Measurements from ENCODE around the gene INTS11. TPM values are rescaled to one million over a fixed set of nuclear protein-coding genes. Genes with fewer than 3 reads are reported as not detected.

The INTS11 gene
- total and polyA plus RNA-seq, 9 of the 15 experiments (the other 6 are each of a cell fraction or from before 2014, with no cell fraction given): 3.6 to 183 (median 110) TPM

DNA sequence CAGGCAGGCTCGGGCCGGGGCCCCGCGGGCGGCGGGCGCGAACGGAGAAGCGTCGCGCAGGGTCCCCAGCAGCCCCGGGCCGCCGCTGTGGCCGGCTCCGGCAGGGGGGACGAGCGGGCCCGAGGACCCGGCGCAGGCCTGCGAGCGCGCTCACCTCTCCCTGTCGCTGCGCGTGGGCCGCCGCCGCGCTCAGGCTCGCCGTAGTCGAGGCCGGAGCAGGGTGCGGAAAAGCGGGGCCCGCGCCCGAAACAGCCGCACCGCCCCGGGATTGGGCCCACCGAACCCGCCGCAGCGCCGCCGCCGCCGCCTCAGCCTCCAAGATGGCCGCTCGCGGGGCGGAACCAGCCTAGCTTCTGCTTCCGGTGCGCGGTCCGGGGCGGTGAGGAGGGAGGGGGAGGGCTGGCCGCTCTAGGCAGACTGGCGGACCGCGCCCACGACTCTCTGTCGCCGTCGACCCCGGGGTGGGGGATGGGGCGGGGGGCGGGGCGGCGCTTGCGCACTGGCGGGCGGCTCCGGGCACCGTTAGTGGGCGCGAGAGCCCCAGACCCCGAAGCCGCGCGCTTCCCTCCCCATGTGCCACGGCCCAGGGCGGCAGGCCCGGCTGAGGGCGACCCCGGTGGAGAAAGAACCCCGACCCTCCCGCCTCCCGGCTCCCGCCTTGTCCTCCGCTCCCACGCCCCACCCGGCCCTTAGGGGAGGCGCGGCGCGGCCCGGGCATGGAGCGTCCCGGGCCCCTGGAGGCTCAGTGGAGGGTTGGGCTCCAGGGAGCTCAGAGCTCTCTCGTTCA is 50.8 kb downstream of the INTS11 start, which contains the start of gene UBE2J2 (continued):
- TF ChIP-seq RREB1 (CRISPR knock-in tag; IDR thresholded peaks at IDR 0.05): 0 out of 2 replicates have a peak, but pooled peaks have one; percentile 32
- TF ChIP-seq TSHZ1 (CRISPR knock-in tag; IDR thresholded peaks at IDR 0.05): no peak
- no peak for TF ChIP-seq E4F1 (CRISPR knock-in tag; IDR thresholded peaks at IDR 0.05; ENCODE audit: borderline replicate concordance)
- no peak for TF ChIP-seq ZBTB17 (CRISPR knock-in tag; IDR thresholded peaks at IDR 0.05)
- TF ChIP-seq FOS (IDR thresholded peaks at IDR 0.05; ENCODE audit: extremely low read depth, insufficient read length): no peak
- peak; percentile 66 for TF ChIP-seq POLR2B (IDR thresholded peaks at IDR 0.05; ENCODE audit: low read depth, partially characterized antibody)
- TF ChIP-seq KDM4B (IDR thresholded peaks at IDR 0.05; ENCODE audit: borderline replicate concordance in 2 of 2, low read depth in 1 of 2): peak in 1 of 2 experiments; percentile 96; a peak in 2 of 4 replicates
- TF ChIP-seq CEBPG (CRISPR knock-in tag; IDR thresholded peaks at IDR 0.05): no peak
- no peak for TF ChIP-seq CEBPG (tag; conservative IDR thresholded peaks at IDR 0.05 in 1 of 2, IDR thresholded peaks at IDR 0.05 in 1 of 2)
- TF ChIP-seq, protein P1, sequence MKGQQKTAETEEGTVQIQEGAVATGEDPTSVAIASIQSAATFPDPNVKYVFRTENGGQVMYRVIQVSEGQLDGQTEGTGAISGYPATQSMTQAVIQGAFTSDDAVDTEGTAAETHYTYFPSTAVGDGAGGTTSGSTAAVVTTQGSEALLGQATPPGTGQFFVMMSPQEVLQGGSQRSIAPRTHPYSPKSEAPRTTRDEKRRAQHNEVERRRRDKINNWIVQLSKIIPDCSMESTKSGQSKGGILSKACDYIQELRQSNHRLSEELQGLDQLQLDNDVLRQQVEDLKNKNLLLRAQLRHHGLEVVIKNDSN (CRISPR knock-in tag; IDR thresholded peaks at IDR 0.05): no peak
- TF ChIP-seq NFYB (IDR thresholded peaks at IDR 0.05; ENCODE audit: extremely low read depth, insufficient read length): no peak
- no peak for TF ChIP-seq HDGF (IDR thresholded peaks at IDR 0.05)

Measured in K562 (cell line).